Measurements from ENCODE around the gene RAB36. TPM values are rescaled to one million over a fixed set of nuclear protein-coding genes. Genes with fewer than 3 reads are reported as not detected.

The RAB36 gene
- total and polyA plus RNA-seq, 9 of the 15 experiments (the other 6 are each of a cell fraction or from before 2014, with no cell fraction given): 0.04 to 0.50 (median 0.08) TPM; not detected in 3

DNA sequence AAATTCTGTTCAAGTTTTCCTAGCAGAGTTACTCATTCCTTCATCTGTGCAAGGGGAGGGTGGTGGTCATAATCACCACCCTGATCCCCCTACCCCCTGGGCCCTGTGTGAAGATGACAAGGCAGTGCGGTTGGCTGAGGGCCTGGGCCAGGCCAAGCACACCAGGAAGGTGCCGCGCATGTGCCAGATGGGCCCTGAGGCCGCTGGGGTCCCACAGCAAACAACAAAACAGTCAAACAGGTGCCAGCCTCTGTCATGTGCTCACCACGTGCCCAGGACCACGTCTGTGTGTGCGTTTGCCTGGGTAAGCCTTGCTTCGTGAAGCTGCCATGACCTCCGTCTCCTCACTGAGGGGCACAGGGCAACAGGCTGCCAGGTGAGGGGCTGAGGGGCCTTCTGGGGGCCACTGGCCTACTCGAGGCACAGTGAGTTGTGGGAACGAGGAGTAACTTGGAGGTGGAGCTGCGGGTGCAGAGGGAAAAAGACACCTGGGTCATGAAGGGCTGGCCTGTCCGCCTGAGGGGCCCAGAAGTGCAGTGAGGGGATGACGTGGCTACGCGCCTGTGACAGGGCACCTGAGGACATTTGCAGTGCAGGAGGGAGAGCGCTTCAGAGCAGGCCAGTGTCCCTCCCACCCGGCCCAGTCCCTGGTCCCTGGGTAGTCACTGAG is 29.3 kb upstream of the RAB36 start:
- Histone ChIP-seq H3K4me1 (replicated peaks in 1 of 2; ENCODE audit: control insufficient read depth in 2 of 2, insufficient read depth in 2 of 2, low read length in 2 of 2) (peaks cover 9 to 32% of the 10 kb centered on the region in 2 experiments; a peak in 4 of 5 replicates), H2AFZ (ENCODE audit: low read depth, low read length) (no peak overlapping the region), H3K4me3 (no peak overlapping the region), H3K27me3 (ENCODE audit: control insufficient read depth in 2 of 2, insufficient read depth in 2 of 2, low read length in 2 of 2) (peaks cover 46 to 98% of the 10 kb centered on the region in 2 experiments; a peak in 4 of 5 replicates), H3K4me2 (ENCODE audit: insufficient read depth, low read length) (no peak overlapping the region), H3K9me1 (ENCODE audit: control insufficient read depth, insufficient read depth, low read length) (peaks cover 11% of the 10 kb centered on the region), H3K9me3 (replicated peaks; ENCODE audit: control insufficient read depth, insufficient read depth, low read depth, low read length) (no peaks in the 10 kb centered on the region), H4K20me1 (replicated peaks; ENCODE audit: control insufficient read depth, insufficient read depth, low read length) (peaks cover 88% of the 10 kb centered on the region), H3K9ac (ENCODE audit: insufficient read depth in 1 of 2, low read depth in 2 of 2, low read length in 2 of 2) (peak overlapping the region in 1 of 2 experiments; percentile 20; a peak in 2 of 4 replicates), H3K79me2 (ENCODE audit: control insufficient read depth, insufficient read depth, low read length) (no peaks in the 10 kb centered on the region), H3K27ac (ENCODE audit: extremely low read depth, low read depth, low read length) (no peak overlapping the region), H3K36me3 (ENCODE audit: control insufficient read depth, insufficient read depth, low read length) (no peaks in the 10 kb centered on the region)
- no TSS peak for BruUV-seq (replicated peaks)
- WGBS (ENCODE audit: insufficient coverage, low coverage, missing lambda C conversion rate): 7% methylated on average over 18 of the region's 18 CpGs
- ChIA-PET CTCF (ENCODE audit: low intra/inter-chr PET ratio) (no interaction called here), POLR2A (interaction anchor here (0.6 to 19.0 kb wide), 9 partner anchors 12 to 596 kb away, joined by 3 to 414 read pairs (median 5); partner anchors contain the start of gene GNAZ)
- no peak for FAIRE-seq
- in situ Hi-C loops (cut with MboI): no loop called here
- DNase-seq (ENCODE audit: extremely low read depth in 1 of 4, low spot score in 3 of 4): peak in 3 of 4 experiments; percentile 61 to 63 (median 63)
- no peak for ATAC-seq
- intact Hi-C loops (cut with micrococcal nuclease): loop anchor here (2.0 kb wide), 1 partner anchor 19 kb away; no protein-coding TSS in a partner anchor
- TF ChIP-seq HOXB6 (CRISPR knock-in tag; IDR thresholded peaks at IDR 0.05; ENCODE audit: borderline replicate concordance) (no peak), CBFA2T2 (conservative IDR thresholded peaks at IDR 0.05) (0 out of 2 replicates have a peak, but pooled peaks have one; percentile 4), ZNF644 (tag; IDR thresholded peaks at IDR 0.05; ENCODE audit: low read depth) (no peak), TCF3 (CRISPR knock-in tag; IDR thresholded peaks at IDR 0.05) (no peak), ZNF444 (CRISPR knock-in tag; IDR thresholded peaks at IDR 0.05) (no peak), BHLHE40 (IDR thresholded peaks at IDR 0.05; ENCODE audit: low read length) (peak; percentile 30; the same call in 1 of the 2 replicates), ZNF707 (CRISPR knock-in tag; conservative IDR thresholded peaks at IDR 0.05) (no peak), MBD2 (IDR thresholded peaks at IDR 0.05; ENCODE audit: borderline replicate concordance, low read depth) (no peak)
- TF ChIP-seq, protein P1, sequence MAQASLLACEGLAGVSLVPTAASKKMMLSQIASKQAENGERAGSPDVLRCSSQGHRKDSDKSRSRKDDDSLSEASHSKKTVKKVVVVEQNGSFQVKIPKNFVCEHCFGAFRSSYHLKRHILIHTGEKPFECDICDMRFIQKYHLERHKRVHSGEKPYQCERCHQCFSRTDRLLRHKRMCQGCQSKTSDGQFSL (CRISPR knock-in tag; IDR thresholded peaks at IDR 0.05): no peak
- TF ChIP-seq, protein P1 (tag; IDR thresholded peaks at IDR 0.05): no peak
- TF ChIP-seq, protein P2, sequence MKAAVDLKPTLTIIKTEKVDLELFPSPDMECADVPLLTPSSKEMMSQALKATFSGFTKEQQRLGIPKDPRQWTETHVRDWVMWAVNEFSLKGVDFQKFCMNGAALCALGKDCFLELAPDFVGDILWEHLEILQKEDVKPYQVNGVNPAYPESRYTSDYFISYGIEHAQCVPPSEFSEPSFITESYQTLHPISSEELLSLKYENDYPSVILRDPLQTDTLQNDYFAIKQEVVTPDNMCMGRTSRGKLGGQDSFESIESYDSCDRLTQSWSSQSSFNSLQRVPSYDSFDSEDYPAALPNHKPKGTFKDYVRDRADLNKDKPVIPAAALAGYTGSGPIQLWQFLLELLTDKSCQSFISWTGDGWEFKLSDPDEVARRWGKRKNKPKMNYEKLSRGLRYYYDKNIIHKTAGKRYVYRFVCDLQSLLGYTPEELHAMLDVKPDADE (conservative IDR thresholded peaks at IDR 0.05; ENCODE audit: control insufficient read depth, low read depth, low read length): 0 out of 2 replicates have a peak, but pooled peaks have one; percentile 63
- TF ChIP-seq, protein P3, sequence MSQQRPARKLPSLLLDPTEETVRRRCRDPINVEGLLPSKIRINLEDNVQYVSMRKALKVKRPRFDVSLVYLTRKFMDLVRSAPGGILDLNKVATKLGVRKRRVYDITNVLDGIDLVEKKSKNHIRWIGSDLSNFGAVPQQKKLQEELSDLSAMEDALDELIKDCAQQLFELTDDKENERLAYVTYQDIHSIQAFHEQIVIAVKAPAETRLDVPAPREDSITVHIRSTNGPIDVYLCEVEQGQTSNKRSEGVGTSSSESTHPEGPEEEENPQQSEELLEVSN (IDR thresholded peaks at IDR 0.05; ENCODE audit: borderline replicate concordance in 1 of 2, extremely low read depth in 1 of 2, insufficient read depth in 1 of 2, insufficient read length in 1 of 2, low read depth in 1 of 2, low read length in 1 of 2, poor library complexity in 1 of 2, severe bottlenecking in 1 of 2): peak in 1 of 2 experiments; percentile 13
- TF ChIP-seq, protein P4, sequence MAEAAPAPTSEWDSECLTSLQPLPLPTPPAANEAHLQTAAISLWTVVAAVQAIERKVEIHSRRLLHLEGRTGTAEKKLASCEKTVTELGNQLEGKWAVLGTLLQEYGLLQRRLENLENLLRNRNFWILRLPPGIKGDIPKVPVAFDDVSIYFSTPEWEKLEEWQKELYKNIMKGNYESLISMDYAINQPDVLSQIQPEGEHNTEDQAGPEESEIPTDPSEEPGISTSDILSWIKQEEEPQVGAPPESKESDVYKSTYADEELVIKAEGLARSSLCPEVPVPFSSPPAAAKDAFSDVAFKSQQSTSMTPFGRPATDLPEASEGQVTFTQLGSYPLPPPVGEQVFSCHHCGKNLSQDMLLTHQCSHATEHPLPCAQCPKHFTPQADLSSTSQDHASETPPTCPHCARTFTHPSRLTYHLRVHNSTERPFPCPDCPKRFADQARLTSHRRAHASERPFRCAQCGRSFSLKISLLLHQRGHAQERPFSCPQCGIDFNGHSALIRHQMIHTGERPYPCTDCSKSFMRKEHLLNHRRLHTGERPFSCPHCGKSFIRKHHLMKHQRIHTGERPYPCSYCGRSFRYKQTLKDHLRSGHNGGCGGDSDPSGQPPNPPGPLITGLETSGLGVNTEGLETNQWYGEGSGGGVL (CRISPR knock-in tag; IDR thresholded peaks at IDR 0.05): no peak

All from K562 (cell line).